Measurements from ENCODE around the gene EXT2.

GRCh38 chr11:44116234-44116830 is 20.9 kb downstream of the EXT2 start:
- TF ChIP-seq CTCF (IDR thresholded peaks at IDR 0.05; ENCODE audit: poor library complexity, severe bottlenecking), result no peak
- no peak for TF ChIP-seq POLR2AphosphoS5 (IDR thresholded peaks at IDR 0.05)
- TF ChIP-seq SMC3 (conservative IDR thresholded peaks at IDR 0.05; ENCODE audit: poor library complexity), result no peak
- no peak for TF ChIP-seq EZH2 (IDR thresholded peaks at IDR 0.05; ENCODE audit: borderline replicate concordance, insufficient read depth, low read length, poor library complexity, severe bottlenecking)
- TF ChIP-seq TAF1 (IDR thresholded peaks at IDR 0.05; ENCODE audit: low read depth), result no peak
- no peak for TF ChIP-seq EP300 (conservative IDR thresholded peaks at IDR 0.05; ENCODE audit: poor library complexity, severe bottlenecking)

Data from neural cell (in vitro differentiated cells).